GM19351 (cell line): ENCODE measurements around the gene KAZALD1.

Experiments used
- ATAC-seq: cut with Tn5 transposase; IDR thresholded peaks from one replicate; pipeline ENCODE4 v1.9.1; 2021; ENCODE audit warnings: mild to moderate bottlenecking, moderate library complexity; ENCODE audit not compliant: unreplicated experiment

Gene KAZALD1

DNA sequence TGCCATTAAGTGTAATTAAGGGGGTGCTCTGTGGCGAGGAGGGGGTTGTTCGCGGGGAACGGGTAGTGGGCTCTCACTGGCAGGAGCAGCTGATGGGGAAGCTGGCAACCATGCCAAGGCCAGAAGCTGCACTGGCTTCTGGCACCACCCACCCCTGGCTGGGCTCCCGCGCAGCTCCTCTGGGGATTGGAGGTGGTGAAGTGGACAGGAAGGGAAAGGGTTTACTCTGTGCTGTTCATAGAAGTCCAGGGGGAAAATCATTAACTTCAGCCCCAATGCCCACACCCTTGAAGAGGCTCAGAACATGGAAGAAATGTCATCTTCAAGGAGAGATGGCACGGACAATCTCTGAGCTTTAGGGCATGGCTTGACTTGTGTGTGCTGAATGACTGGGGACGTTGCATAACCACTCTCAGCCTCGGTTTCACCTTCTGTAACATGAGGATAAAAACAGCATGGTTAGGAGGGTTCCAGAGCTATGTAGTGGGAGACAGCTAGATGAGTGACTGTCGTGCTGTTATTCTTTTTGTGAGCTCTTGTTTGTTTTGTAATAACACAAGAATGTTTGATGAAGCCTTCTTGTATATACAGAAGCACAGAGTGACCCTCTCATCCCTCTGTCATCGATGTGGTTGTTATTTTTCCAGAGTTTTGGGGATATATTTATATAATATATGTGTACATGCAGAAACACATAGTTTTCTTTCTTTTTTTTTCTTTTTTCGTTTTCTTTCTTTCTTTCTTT, 29.9 kb downstream of the KAZALD1 start:
- no peak for ATAC-seq

DNA sequence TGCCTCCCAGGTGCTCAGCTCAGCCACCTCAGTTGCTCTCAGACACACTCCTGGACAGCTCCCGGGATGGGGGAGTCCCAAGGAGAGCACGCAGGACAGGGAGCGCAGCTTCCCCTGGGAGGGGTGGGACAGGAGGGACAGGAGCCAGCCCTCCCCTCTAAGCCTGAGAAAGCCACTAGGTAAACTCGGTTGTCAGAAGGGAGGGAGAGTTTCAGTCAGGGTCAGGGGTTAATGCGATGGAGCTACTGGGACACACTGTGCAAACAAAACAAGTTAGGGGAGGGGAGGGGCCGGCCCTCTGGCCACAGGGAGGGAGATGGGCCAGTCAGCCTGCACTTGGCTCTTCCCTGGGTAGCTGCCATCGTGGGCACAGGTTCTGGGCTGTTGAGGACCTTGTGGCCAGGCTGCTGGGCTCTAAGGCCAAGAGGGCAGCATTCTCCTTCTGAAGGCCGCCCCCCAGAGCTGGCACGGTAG, 31.1 kb downstream of the KAZALD1 start:
- no peak for ATAC-seq

DNA sequence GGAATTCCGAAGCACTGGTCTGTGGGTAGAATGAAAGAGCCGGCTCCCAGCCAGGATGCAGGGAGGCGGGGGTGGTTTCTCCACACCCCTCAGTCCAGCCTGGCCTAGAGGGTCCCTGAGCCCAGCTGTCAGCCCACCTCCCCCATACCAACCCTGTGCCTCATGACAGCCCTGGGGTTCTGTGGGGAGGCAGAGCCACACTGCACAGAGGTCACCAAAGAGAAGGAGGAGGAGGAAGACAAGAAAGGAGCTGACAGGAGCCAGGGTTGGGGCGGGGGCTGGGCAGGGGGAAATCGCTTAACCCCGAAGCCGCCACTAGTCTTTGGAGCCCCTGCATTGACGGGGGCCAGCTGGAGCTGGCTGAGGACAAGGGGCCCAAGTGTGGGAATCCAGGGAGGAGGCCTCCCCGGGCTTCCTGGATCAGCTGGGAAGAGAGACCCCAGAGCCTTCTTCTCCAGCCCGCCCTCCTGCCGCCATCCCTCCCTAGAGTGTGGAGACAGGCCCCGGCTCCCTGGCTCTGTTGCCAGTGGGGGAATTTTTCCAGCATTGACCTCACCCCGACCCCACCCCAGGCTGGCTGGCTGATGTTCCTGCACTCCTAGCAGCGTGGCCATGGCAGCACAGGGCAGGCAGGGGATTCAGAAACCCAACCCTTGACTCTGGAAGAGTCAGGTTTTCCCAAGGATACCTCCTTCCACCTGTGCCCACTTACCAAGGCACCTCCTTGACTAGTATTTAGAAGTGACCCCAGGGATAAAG, 32.5 kb downstream of the KAZALD1 start:
- ATAC-seq: no peak

DNA sequence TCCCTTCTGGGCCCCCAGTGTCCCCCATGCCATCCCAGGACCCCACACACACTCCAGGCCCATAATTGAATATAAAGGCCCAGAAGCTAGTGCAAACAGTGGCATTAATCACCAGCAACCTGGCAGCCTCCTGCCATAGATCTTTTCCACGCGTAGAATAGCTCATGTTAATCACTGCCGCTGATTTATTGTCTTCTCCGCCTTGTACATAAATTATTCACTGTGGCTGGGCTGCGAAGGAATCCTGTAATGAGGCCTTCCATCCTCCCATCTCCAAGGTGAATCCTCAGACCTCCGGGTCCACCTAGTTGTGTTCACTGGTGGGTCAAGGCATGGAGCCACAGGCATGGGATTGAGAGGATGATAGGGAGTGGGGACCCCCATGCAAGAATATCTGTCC, 33.2 kb downstream of the KAZALD1 start:
- ATAC-seq: no peak

DNA sequence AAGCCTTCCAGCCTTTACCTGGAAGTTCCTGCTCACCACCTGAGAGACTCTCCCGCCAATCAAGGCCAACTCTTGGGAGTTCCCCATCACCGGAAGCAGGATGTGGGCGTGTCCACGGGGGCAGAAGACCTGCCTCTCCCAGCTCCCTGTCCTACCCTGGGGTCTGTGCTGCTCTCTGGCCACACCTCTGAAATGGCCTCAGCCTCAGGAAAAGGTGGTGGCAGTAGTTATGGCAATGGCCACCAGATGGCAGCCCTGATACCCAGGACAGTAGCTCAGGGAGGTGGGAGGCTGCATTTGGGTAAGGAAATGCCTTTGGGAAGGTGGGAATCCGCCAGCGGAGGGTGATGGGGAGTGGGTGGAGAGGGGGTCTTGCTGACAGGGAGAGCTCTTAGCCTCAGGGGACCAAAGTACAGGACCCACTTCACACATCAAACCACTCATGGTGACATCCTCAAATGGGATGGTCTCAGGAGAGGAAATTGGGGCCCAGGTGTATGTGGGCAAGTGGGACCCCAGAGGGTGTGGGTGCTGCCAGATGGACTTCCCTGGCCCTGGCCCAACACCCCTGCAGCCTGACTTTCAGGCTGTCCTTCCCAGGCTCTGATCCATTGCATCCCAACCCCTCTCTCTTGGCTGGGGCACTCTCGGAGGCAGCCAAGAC, 33.9 kb downstream of the KAZALD1 start:
- ATAC-seq: peak; percentile 61

DNA sequence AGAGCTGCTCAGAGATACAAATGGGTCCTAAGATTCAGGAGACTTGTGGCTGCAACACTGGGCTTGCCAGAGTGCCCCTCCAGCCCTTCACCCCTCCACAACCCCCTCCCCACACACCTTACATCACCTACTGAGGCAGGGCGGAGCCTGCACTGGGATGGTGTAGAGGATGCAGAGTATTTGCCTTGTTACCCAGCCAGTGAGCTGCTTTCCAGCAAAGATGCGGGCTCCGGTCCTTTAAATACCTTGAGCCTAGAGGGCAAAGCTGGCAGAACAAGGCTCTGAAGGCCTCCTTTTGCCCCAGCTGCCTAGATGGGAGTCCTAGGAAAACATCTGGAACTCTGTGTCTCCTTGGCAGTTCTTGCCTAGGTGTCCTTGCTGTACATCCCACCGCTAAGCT, 34.6 kb downstream of the KAZALD1 start:
- ATAC-seq: no peak

DNA sequence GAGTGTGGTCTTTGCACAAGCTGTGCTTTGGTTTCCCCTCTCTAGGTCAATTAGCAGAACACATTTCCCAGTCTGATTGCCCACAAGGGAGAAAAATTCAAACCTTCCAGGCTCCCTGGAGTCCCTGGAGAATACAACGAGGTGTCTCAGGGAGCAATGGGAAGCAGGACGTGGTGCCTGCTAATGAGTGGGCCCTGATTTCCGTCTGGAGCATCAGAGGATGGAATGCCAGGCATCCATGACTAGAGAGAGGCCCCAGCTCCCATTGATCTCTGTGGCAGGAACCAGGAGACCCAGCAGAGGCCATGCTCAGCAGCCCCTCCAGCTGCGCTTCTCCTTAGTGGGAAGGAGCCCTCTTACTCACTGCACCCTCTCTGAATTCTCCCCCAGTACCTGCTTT, 36.1 kb downstream of the KAZALD1 start:
- ATAC-seq: no peak

DNA sequence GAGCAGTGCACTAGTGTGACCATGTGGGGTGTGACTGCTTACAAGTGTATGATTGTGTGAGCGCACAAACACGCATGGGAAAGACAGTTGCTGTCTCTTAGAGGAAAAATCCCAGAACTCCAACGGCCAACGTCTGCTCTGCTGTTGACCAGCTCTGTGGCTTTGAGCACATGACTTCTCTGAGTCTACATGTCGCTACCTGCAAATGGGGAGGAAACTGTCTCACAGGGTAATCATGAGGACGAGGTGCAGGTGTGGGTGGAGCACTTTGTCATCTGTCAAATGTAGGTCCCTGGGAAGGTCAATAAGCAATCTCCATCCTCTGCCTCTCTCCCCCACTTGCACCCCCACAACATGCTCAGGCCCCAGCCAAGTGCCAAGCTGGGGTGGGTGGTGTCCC, 38.1 kb downstream of the KAZALD1 start:
- no peak for ATAC-seq

DNA sequence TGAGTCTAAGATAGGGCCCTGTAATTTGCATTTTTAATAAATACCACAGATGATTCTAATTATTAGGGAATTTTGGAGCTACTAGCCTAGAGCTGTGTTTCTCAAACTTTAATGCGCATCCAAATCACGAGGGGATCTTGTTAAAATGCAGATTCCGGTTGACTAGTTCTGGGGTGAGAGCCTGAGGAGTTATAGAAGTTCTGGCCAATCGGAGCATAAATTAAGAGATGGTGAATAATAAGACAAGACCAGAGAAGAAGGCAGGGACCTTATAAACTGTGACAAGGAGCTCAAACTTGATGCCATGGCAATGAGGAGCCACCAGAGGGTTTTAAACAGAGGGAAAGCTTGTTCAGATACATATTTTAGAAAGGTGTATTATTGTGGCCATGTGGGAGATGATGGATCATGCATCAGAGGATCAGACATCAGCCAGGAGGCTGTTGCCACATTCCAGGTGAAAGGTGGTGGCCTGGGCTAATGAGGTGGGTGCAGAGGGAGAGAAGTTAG, 39.6 kb downstream of the KAZALD1 start:
- no peak for ATAC-seq

DNA sequence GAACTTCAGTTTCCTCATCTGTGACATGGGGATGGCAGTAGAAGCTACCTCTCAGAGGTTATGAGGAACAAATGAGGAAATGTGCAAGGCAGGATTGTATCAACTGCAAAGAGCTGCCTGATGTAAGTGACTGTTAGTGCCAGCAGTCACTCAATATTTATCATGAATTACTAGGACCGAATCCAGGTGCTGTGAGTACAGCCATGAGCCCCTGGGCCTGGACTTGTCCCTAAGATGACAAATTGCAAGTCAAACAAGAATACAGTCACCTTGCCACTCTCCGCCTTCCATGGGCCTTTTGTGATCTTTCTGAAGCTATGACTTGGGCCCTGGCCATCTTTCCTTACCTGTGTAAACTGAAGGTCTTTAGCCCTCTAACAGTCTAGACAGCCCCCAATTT, 41.6 kb downstream of the KAZALD1 start:
- no peak for ATAC-seq

DNA sequence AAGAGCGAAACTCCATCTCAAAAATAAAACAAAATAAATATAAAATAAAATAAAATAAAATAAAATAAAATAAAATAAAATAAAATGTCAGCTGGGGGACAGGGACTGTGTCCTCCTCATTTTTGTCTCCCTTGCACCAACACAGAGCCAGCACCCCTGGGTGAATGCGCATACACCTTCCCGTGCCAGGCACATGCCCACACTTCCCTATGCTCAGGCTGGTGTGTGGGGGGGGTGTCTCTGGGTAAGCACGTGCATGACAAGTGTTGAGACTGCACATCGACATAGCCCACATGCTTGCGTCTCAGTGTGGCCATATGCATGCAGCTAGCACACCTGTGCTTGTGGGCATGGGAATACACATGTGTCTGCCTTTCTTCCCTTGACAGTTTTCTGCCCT, 44.6 kb downstream of the KAZALD1 start:
- ATAC-seq: no peak

DNA sequence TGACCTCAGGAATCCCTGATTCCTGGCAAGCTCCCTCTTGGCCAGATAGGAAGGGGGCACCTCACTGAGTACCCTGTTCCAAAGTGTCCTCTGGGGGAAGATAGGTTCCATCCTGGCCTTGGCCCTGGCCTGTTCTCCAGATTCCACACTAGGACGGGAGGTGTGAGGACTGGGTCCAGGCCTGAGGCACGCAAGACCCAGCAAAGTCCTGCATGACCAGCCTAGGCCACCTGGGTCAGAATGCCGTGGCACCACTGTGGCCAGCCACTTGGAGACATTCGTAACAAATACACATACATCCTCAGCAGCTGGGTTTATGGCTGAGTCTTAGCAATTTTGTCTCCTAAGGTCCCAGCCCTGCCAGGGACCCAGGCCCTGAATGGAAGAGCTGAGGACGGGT, 46.0 kb downstream of the KAZALD1 start:
- no peak for ATAC-seq

DNA sequence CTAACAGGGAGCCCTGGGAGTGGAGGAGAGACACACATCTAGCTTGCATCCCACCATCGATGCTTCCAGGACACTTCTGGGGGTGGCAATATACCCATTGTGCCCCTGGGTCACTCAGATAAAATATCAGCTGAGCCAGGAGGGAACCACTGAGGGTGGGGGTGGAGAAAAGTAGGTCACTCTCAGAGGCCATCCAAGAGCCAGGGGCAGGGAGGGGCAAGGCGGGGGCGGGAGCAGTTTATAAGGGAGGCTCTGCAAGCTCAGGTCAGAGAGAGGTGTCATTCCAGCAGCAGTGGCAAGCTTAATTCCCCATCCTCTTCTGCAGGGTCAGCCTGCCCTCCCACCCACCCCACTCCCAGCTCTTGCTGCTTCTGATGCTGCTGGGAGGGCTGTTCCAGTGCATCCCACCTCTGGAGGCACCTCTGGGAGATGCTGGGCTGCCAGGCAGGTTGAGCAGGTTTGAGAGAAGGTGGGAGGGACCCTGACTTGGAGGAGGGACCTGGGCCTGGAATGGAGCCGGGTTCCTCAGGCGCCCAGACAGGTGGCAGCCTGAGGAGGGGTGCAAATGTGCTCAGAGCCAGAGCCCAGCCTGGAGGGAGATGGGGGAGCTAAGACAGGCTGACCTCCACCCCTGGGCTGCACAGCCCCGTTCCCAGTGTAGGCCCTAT, 49.2 kb downstream of the KAZALD1 start:
- ATAC-seq: no peak

DNA sequence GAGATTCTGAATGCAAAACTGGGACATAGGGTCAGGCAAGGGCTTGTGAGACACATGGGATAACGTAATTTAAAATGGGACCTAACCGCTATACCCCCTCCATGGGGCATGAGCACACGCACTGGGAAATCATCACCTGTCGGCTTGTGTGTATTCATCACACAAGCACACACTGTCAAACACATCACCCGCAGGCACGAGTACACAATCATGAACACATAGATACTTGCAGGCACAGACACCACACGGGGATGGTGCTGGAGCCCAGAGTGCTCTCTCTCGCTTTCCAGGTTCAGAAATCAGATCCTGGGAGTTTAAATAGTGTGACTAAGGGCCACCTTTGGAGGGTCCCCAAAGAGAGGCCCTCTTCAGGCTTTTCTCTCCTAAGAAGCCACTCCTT, 49.8 kb downstream of the KAZALD1 start:
- no peak for ATAC-seq

DNA sequence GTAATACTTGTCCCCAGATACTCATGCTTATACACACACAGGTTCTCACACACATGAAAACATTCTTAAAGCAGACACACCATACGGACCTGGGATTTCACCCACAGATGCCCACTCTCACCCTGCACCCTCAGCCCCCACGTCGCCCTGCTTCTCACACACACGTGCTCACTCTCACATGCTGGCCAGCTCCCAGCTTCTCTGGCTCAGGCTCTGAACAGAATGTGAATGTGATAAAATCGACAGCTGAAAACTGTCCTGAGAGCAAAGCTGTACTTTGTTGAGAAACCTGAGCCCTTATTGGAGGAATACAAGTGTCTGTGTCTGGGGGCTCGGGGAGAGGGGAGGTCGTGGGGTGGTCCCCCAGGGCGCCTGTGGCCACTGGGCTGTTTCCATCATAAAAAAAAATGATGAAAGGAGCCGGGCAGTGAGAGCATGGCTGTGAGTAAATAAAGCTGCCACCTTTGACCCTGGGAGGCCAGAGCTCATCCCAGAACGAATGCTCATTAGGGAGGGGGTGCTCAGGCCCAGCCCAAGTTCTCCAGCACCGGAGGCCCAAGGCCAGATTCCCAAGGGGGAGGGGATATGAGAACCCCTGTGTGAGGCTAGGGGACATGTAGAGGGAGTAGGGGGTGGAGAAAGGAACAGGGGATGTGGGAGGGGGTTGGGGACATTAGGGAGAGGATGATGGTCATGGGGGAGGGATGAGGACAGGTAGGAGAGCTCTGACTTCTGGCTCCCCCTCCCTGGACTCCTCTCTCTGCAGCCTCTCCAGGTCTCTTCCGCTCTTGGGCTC, 51.2 kb downstream of the KAZALD1 start:
- ATAC-seq: no peak

DNA sequence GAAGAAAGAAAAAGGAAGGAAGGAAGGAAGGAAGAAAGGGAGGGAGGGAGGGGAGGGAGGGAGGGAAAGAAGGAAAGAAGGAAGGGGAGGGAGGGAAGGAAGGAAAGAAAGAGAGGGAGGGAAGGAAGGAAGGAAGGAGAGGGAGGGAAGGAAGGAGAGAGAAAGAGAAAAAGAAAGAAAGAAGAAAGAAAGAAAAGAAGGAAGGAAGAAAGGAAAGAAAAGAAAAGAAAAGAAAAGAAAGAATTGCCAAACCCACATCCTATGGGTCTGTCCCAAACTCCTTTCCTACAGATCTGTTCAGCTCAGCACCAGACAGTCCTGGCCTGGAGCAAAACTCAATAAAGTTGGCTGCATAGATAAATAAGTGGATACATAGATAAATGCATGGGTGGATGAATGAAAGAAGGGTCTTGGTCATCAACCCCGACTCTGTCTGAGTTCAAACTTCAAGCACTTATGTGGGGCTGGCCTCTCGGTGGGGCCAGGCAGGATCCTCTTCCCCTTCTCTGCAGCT, 52.2 kb downstream of the KAZALD1 start:
- no peak for ATAC-seq

DNA sequence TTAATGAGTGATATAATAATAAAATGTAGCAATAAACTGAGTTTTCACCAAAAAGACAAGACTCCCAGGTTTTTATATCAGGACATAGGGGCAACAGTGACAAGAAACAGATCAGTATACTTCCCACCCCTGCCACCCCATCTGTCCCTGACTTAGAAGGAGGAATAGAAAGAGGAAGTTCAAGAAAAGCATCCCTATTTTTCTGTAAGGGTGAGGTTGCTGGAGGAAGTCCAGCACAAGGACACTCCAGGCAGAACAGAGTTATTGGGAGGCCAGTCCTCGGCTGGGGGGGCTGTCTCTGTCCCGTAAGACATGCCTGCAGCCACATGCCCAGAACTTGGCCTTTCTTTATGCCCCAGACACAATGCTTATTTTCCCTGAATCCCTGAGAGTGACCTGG, 52.9 kb downstream of the KAZALD1 start:
- ATAC-seq: no peak
